GM23338 (cell line): ENCODE results near the gene ATF2. TPM values are rescaled to one million over a fixed set of nuclear protein-coding genes. Genes with fewer than 3 reads are reported as not detected.

Experiments
- ATAC-seq: fragments of 200-7000 bp; cut with Tn5 transposase; 3 replicates; pipeline ENCODE4 v1.9.1; 2020
- DNase-seq: peaks from one replicate; pipeline ENCODE4 v3.0.0-alpha.2; 2015; ENCODE audit warnings: low spot score
- H2AFZ ChIP-seq: fragments of 200-600 bp; sonication (generic); 2 replicates; pipeline ENCODE4 v1.8.0; 2016; ENCODE audit warnings: antibody characterized with exemption, mild to moderate bottlenecking, moderate library complexity
- H3F3A ChIP-seq: fragments of 200-600 bp; sonication (generic); replicated peaks from 2 replicates; pipeline ENCODE4 v1.8.0; 2017; ENCODE audit warnings: antibody characterized with exemption, mixed run types, low read depth
- H3K27ac ChIP-seq: fragments of 200-600 bp; sonication (generic); 2 replicates; pipeline ENCODE4 v1.6.1; 2016; ENCODE audit warnings: low read depth
- H3K27me3 ChIP-seq: fragments of 200-600 bp; sonication (generic); 2 replicates; pipeline ENCODE4 v1.8.0; 2016; ENCODE audit warnings: mild to moderate bottlenecking, mixed run types, moderate library complexity; ENCODE audit not compliant: insufficient read depth
- H3K36me3 ChIP-seq: fragments of 200-600 bp; sonication (generic); 2 replicates; pipeline ENCODE4 v1.8.0; 2016; ENCODE audit warnings: mild to moderate bottlenecking; ENCODE audit not compliant: insufficient read depth
- H3K4me1 ChIP-seq: fragments of 200-600 bp; sonication (generic); 2 replicates; pipeline ENCODE4 v1.8.0; 2016; ENCODE audit warnings: mild to moderate bottlenecking, moderate library complexity; ENCODE audit not compliant: insufficient read depth
- H3K4me2 ChIP-seq: fragments of 200-600 bp; sonication (generic); 2 replicates; pipeline ENCODE4 v1.7.1; 2017; ENCODE audit warnings: mixed run types
- H3K4me3 ChIP-seq: fragments of 200-600 bp; sonication (generic); 2 replicates; pipeline ENCODE4 v1.6.1; 2016; ENCODE audit warnings: mixed run types
- H3K79me2 ChIP-seq: fragments of 200-600 bp; sonication (generic); replicated peaks from 2 replicates; pipeline ENCODE4 v1.8.0; 2017; ENCODE audit warnings: mild to moderate bottlenecking; ENCODE audit not compliant: insufficient read depth
- H3K9me2 ChIP-seq: fragments of 200-600 bp; sonication (generic); 2 replicates; pipeline ENCODE4 v1.8.0; 2017; ENCODE audit not compliant: insufficient read depth
- H4K20me1 ChIP-seq: fragments of 200-600 bp; sonication (generic); replicated peaks from 2 replicates; pipeline ENCODE4 v1.8.0; 2017; ENCODE audit warnings: mild to moderate bottlenecking; ENCODE audit not compliant: insufficient read depth
- H3K27ac Mint-ChIP-seq: 2 replicates; pipeline ENCODE4 v1.8.0; 2020; ENCODE audit warnings: inconsistent platforms, mild to moderate bottlenecking, moderate library complexity, mixed read lengths
- H3K27me3 Mint-ChIP-seq: 3 replicates; pipeline ENCODE4 v1.8.0; 2022; ENCODE audit warnings: low read depth, mild to moderate bottlenecking, moderate library complexity, mixed read lengths, inconsistent platforms; ENCODE audit not compliant: insufficient read depth, poor library complexity
- H3K36me3 Mint-ChIP-seq: 3 replicates; pipeline ENCODE4 v1.8.0; 2021; ENCODE audit warnings: low read depth, mild to moderate bottlenecking, inconsistent platforms, moderate library complexity, mixed read lengths
- H3K4me1 Mint-ChIP-seq: 3 replicates; pipeline ENCODE4 v1.8.0; 2020; ENCODE audit warnings: mild to moderate bottlenecking, inconsistent platforms, mixed read lengths
- H3K4me3 Mint-ChIP-seq: 3 replicates; pipeline ENCODE4 v1.8.0; 2021; ENCODE audit warnings: moderate library complexity, mild to moderate bottlenecking, inconsistent platforms, mixed read lengths
- H3K9me3 Mint-ChIP-seq: 3 replicates; pipeline ENCODE4 v1.8.0; 2020; ENCODE audit warnings: moderate library complexity, mild to moderate bottlenecking, inconsistent platforms, mixed read lengths
- CREB1 ChIP-seq: fragments of 250-450 bp; sonication (Bioruptor Pico); IDR thresholded peaks from 2 replicates; pipeline ENCODE4 v1.5.0; 2020; ENCODE audit warnings: low read depth, mild to moderate bottlenecking, moderate library complexity
- CTCF ChIP-seq, 2 experiments: fragments of 200-600 bp in 1 of 2; sonication (generic) in 1 of 2; conservative IDR thresholded peaks; 2 replicates each; pipeline versions ENCODE4 v1.5.1 to v1.6.1; 2016 to 2017; ENCODE audit warnings: antibody characterized with exemption in 2 of 2, low read depth in 2 of 2, mild to moderate bottlenecking in 2 of 2, moderate library complexity in 1 of 2
- ETS1 ChIP-seq: IDR thresholded peaks from 2 replicates; pipeline ENCODE4 v1.6.1; 2016; ENCODE audit warnings: antibody characterized with exemption
- EZH2 ChIP-seq: fragments of 200-600 bp; sonication (generic); IDR thresholded peaks from one replicate; pipeline ENCODE4 v1.8.0; 2017; ENCODE audit warnings: antibody characterized with exemption, mild to moderate bottlenecking, low read depth; ENCODE audit not compliant: unreplicated experiment
- EZH2phosphoT487 ChIP-seq: fragments of 200-600 bp; sonication (generic); IDR thresholded peaks from one replicate; pipeline ENCODE4 v1.8.1; 2018; ENCODE audit warnings: antibody characterized with exemption; ENCODE audit not compliant: unreplicated experiment
- JUNB ChIP-seq: IDR thresholded peaks from one replicate; pipeline ENCODE4 v1.6.1; 2016; ENCODE audit warnings: antibody characterized with exemption; ENCODE audit not compliant: unreplicated experiment
- NANOG ChIP-seq: IDR thresholded peaks from 2 replicates; pipeline ENCODE4 v1.6.1; 2016; ENCODE audit warnings: antibody characterized with exemption, borderline replicate concordance
- POLR2AphosphoS5 ChIP-seq: IDR thresholded peaks from 2 replicates; pipeline ENCODE4 v1.6.1; 2016; ENCODE audit warnings: antibody characterized with exemption, low read depth
- REST ChIP-seq: IDR thresholded peaks from one replicate; pipeline ENCODE4 v1.6.1; 2018; ENCODE audit warnings: antibody characterized with exemption; ENCODE audit not compliant: unreplicated experiment
- STAT1 ChIP-seq: IDR thresholded peaks from one replicate; pipeline ENCODE4 v1.6.1; 2016; ENCODE audit warnings: antibody characterized with exemption; ENCODE audit not compliant: unreplicated experiment
- ZNF114 ChIP-seq: fragments of 250-450 bp; sonication (Bioruptor Pico); IDR thresholded peaks from 2 replicates; pipeline ENCODE4 v1.5.0; 2020; ENCODE audit warnings: mild to moderate bottlenecking, moderate library complexity
- ZNF331 ChIP-seq: fragments of 250-450 bp; sonication (Bioruptor Pico); IDR thresholded peaks from 2 replicates; pipeline ENCODE4 v1.5.0; 2020; ENCODE audit warnings: low read depth, mild to moderate bottlenecking, moderate library complexity
- ZNF462 ChIP-seq: fragments of 250-450 bp; sonication (Bioruptor Pico); IDR thresholded peaks from 2 replicates; pipeline ENCODE4 v1.5.0; 2020; ENCODE audit warnings: mild to moderate bottlenecking, moderate library complexity
- polyA plus RNA-seq: library from polyadenylated mRNA; unstranded; fragments of >200 nt; fragmentation: Nextera tagmentation; extraction: Ambion mirVana; gene quantifications from 2 replicates; pipeline ENCODE4 v1.2.1, GENCODE V29; 2016
- total RNA-seq: library from RNA; depleted of rRNA; stranded (reverse); fragments of >200 nt; shearing (Covaris generic); gene quantifications from 2 replicates; pipeline ENCODE4 v1.2.3, GENCODE V29; 2014

The ATF2 gene
- total and polyA plus RNA-seq, 2 experiments from 2014 or later, result 23.6 to 56.2 TPM

- Mint-ChIP-seq H3K36me3 (peaks cover 2% of the 10 kb centered on the region), H3K4me1 (peaks cover 23% of the 10 kb centered on the region), H3K27me3 (peaks cover 3% of the 10 kb centered on the region), H3K4me3 (no peak overlapping the region), H3K27ac (peak overlapping the region; percentile 6; the same call in 1 of the 2 replicates), H3K9me3 (no peaks in the 10 kb centered on the region)
- TF ChIP-seq EZH2phosphoT487, result no peak
- no peak for TF ChIP-seq EZH2
- TF ChIP-seq JUNB, result no peak
- TF ChIP-seq ZNF114, result no peak
- TF ChIP-seq REST, result no peak
- no peak for TF ChIP-seq ETS1
- no peak for TF ChIP-seq NANOG
- TF ChIP-seq ZNF331 (CRISPR knock-in tag), result no peak
- no peak for TF ChIP-seq STAT1
- TF ChIP-seq POLR2AphosphoS5, result no peak
- TF ChIP-seq ZNF462 (CRISPR knock-in tag), result no peak
- TF ChIP-seq CREB1, result no peak
- TF ChIP-seq CTCF (conservative IDR thresholded peaks at IDR 0.05; ENCODE audit: low read depth in 2 of 2), result no peak
- Histone ChIP-seq H3K79me2 (peaks cover 100% of the 10 kb centered on the region), H4K20me1 (peaks cover 37% of the 10 kb centered on the region), H3K27ac (no peak overlapping the region), H2AFZ (no peak overlapping the region), H3K4me2 (no peak overlapping the region), H3K4me3 (no peak overlapping the region), H3K27me3 (no peaks in the 10 kb centered on the region), H3K4me1 (peaks cover 2% of the 10 kb centered on the region; the same call in 1 of the 2 replicates), H3K9me2 (no peaks in the 10 kb centered on the region), H3F3A (no peaks in the 10 kb centered on the region), H3K36me3 (no peaks in the 10 kb centered on the region)
- ATAC-seq (no peak), DNase-seq (no peak)
Measured at GRCh38 chr2:175154661-175155082, 13.3 kb downstream of the ATF2 start.
